Measurements from ENCODE around the gene IFNA1.
"Not testable (repeated sequence)": the region's sequence is repeated elsewhere in the genome, so short reads cannot be mapped to it uniquely, and the experiment has no call there.

The IFNA1 gene

DNA sequence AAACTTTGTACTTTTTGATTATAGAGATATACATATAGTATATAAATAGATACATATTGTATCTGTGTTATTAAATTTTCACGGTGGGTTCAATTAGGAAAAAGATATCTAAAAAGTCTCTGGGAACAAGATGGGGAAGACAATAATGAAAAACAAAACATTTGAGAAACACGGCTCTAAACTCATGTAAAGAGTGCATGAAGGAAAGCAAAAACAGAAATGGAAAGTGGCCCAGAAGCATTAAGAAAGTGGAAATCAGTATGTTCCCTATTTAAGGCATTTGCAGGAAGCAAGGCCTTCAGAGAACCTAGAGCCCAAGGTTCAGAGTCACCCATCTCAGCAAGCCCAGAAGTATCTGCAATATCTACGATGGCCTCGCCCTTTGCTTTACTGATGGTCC lies at the start of gene IFNA1:
Gene IFNA1, plus strand, starts transcription at position 301 of the 400 bp plus-strand sequence. Its CDS starts 69 bp downstream, at position 370.
- DNase-seq (ENCODE audit: low spot score): no peak

DNA sequence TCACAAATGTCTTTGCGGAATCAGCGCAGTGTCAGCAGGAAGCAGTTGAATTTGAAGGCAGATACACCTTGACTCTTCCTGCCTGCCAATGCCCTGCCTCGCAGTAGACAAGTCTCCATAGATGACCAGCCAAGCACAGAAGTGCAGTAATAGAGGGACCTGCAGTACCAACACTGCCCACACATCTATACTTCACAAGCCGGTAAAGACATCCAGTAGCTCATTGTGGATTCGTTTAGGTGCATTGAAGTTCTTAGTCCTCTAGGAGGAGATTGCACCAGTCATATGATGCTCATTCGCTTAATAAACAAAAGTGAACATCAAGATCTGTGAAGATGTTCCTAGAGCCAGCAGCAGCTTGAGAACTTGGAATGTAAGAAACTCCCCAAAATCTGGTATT lies 48.0 kb upstream of the IFNA1 start:
- peak; percentile 71 for DNase-seq (ENCODE audit: low spot score)

DNA sequence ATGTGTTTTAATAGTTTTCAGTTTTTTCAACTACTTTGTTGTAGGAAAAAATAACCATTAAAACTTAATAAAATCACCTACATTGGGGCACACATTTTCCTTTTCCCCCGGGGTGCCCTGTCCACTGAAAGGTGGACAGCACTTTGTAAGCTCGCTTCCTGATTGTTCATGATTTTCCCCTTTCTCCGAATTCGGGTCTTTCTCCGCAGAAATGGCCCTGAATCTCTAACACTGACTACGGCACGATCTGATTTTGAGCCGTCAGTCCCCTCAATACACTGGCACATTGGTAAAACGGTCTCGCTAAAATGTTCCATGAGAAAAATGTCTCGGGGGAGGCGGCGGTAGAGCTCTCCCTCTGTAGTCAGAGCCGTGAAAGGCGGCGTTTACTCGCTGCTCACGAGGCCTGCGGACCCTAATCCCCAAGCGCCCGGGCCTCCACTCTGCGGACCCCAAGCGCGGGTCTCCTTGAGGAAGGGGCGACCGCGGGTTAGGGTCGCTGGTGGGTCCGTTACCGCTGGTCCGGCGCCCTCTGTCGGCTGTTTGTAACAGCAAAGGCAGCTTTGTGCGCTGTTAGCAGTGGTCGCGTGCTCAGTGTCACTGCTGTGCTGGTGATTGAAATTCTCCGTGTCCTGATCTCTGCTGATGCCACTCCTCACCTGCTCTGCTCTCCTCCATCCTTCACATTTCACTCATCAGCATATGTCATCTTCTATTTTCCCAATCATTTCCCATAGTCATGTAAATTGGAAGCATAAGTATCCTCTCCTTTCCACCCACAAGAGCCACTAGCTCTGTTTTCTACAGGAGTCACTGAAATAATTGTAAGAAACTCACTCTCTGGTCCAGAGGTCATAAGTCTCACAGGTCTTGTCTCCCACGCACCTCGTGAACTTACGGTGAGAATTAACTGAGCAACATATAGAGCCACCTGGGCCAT lies 44.2 kb upstream of the IFNA1 start:
- DNase-seq (ENCODE audit: low spot score): peak; percentile 33

- no peak for DNase-seq (ENCODE audit: low spot score)
Measured at GRCh38 chr9:21398955-21399489, 41.2 kb upstream of the IFNA1 start.

DNA sequence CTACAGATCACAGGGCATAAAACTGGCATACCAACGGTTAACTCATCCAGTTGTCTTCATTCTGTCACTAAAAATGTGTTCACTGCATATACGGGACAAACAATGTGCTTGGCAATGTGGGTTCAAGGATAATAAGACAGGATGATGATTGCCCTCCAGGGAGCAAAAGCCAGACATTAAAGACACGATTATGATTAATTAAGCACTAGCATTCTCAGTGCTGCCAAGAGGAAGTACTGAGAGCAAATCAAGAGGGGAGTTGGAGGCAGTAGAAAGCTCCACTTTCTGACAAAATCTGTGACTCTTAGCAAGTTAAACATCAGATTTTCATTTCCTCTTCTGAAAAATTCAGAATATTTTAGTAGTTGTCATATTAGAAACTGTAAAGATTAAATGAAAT lies 40.3 kb upstream of the IFNA1 start:
- no peak for DNase-seq (ENCODE audit: low spot score)

GRCh38 chr9:21402386-21403251 lies 37.6 kb upstream of the IFNA1 start:
- DNase-seq (ENCODE audit: low spot score): peak; percentile 8

DNA sequence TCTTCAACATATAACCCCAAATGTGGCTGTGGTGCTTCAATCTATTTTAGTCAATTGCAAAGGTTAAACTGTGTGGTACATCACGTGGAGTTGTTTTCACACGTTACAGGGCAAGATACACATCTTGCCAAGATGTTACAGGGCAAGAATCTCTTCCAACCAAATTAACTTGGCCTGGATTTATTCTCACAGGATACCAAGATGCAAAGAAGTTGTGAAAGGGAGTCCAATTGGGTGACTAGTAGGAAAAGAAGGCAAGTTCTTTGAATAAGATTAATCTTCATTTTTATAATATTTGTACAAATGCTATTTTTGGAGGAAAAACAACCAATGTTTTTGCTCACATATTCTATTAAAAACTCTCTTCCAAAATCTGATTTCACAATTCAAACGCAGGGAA lies 36.1 kb upstream of the IFNA1 start:
- no peak for DNase-seq (ENCODE audit: low spot score)

GRCh38 chr9:21408817-21409216 lies 31.4 kb upstream of the IFNA1 start, which contains the start of gene IFNA8:
TSS of gene IFNA8 (plus strand) at chr9:21409117. CDS start at chr9:21409177, 60 bp downstream.
- no peak for DNase-seq (ENCODE audit: low spot score)

- peak; percentile 57 for DNase-seq (ENCODE audit: low spot score)
Measured at GRCh38 chr9:21412107-21412506, 28.1 kb upstream of the IFNA1 start.

- DNase-seq (ENCODE audit: low spot score): no peak
Measured at GRCh38 chr9:21413151-21413550, 27.1 kb upstream of the IFNA1 start.

DNA sequence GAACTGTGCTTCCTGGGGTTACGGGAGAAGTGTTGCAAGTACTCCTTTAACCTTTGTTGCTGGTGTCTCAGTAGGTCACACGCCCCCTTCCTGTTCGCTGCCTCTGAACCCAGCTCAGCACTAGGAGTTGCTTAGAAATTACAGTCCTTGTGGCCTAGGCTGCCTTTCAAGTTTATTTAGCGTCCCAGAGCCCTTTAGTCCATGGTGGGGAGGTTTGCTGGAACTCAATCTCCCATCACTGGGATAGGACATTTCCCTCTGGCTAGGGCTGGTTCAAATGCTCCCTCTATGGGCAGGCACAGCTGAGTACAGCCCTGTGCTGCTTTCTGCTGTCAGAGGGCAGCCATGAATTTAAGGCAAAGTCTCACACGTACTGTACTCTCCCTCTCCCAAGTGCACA lies 26.6 kb upstream of the IFNA1 start:
- no peak for DNase-seq (ENCODE audit: low spot score)

GRCh38 chr9:21414220-21414940 lies 25.9 kb upstream of the IFNA1 start:
- peak; percentile 70 for DNase-seq (ENCODE audit: low spot score)

- peak; percentile 83 for DNase-seq (ENCODE audit: low spot score)
Measured at GRCh38 chr9:21415493-21416267, 24.6 kb upstream of the IFNA1 start.

- DNase-seq (ENCODE audit: low spot score): no peak
Measured at GRCh38 chr9:21428235-21428634, 12.0 kb upstream of the IFNA1 start.

- no peak for DNase-seq (ENCODE audit: low spot score)
Measured at GRCh38 chr9:21429191-21429590, 11.0 kb upstream of the IFNA1 start.

DNA sequence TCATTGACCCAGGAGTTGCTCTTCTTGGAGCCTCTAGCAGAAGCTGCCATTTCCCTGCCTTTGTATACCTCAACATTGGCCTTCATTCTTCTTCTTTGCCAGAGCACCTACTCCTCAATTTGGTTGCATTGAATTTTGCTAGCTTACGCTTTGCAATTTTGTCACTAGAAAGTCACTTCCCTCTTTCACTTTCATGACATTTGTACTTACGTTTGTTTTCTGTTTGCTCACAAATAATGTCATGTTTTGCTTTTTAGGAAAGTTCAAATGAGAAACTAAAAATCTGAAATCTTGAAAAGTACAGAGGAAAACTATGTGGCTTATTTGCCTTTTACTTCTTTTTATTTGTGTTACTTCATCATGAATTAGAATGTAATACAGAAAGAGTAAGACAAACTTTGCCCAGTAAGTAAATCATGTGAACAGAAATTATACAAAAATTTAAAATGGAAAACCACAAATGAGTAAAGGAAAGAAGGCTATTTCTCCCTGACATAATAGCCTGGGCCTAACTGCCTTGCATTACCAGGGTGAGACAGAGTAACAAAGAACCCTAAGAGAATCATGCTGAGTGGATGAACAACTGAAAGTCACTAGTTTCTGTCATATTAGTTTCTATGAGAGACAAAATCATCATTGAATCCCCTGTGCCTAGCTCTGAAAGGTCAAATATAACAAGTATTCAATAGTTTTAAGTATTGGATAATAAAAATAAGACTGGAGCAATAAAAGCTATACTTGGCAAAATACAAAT lies 7.4 kb upstream of the IFNA1 start:
- DNase-seq (ENCODE audit: low spot score): no peak

DNA sequence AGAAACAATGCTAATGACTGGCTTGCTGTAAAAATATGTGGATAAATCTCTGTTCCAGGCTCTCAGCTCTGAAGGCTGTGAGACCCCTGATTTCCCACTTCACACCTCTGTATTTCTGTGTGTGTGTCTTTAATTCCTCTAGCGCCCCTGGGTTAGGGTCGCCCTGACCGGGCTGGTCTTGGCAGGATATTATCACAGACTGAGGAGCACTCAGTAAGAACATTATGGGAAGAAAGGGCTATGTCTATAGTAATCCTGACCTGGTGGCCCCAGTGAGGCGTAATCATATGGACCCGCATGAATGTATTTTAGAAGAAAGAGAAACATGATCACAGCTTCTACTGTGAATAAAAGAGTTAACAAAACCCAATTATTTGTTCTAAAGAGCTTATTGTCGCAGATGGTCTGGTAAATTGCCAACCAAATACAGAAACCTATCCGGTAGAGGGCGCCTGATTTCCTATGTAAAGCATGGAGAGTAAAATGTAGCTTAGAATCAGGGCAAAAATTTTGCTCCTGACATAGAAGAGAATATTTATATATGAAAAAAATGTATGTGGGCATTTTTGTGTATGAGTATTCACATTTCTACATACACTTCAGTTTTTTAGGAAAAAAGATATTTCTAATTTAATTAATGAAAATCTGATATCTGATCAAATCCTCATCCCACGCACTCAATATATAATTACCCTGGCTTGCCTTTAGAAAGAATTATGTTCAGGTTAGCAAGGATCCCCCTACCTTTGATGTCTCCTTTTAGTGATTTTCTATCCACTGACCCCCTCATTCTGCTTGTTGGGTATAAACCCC lies 5.8 kb upstream of the IFNA1 start:
- peak; percentile 50 for DNase-seq (ENCODE audit: low spot score)

- DNase-seq (ENCODE audit: low spot score): not testable (repeated sequence)
Measured at GRCh38 chr9:21435015-21435383, 5.2 kb upstream of the IFNA1 start.

DNA sequence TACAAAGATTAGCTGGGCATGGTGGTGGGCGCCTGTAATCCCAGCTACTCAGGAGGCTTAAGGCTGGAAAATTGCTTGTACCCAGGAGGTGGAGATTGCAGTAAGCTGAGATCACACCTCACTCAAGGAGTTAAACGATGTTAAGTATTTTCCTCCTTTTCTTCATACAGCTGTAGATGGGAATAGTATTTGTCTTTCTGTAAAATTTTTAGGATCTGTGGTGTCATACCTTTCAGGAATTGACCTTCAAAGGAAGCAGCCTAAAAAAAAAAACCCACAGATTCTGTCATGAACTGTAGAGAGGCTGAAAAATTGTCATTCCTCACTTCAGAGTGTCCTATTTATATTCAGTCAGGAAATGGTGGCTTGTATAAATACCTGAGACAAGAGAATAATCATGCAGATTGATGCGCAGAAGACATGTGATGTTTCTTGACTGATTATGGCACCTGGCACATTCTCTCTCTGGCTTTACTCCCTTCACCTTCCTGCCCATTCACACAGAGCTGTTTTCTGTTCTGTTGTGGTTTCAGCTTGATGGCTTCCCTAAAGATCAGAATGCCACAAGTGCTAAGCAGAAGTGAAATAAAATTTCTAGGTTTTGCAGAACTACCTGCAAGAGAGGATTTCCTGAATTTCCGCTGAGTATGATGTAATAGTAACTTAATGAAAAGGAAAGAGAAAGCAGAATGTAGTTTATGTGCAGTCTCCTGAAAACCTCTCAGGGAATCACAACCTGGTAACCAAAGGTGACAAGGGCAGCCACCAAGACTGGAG lies 3.8 kb downstream of the IFNA1 start:
- no peak for DNase-seq (ENCODE audit: low spot score)

Data from kidney tubule cell (primary cell).